Measurements from ENCODE around the gene OR2A2.

Gene OR2A2

GRCh38 chr7:144122876-144123275 is 13.5 kb downstream of the OR2A2 start, which contains the start of gene OR2A14:
TSS of gene OR2A14 (plus strand) at chr7:144123176. CDS start at chr7:144129113, 5,937 bp downstream.
- no peak for TF ChIP-seq GATA2 (IDR thresholded peaks at IDR 0.05; ENCODE audit: low read depth, low read length)
- no peak for TF ChIP-seq GATA3 (IDR thresholded peaks at IDR 0.05; ENCODE audit: low read depth, low read length)

- no peak for TF ChIP-seq GATA2 (IDR thresholded peaks at IDR 0.05; ENCODE audit: low read depth, low read length)
- TF ChIP-seq GATA3 (IDR thresholded peaks at IDR 0.05; ENCODE audit: low read depth, low read length) = no peak
Measured at GRCh38 chr7:144127714-144128334, 18.4 kb downstream of the OR2A2 start.

- no peak for TF ChIP-seq GATA2 (IDR thresholded peaks at IDR 0.05; ENCODE audit: low read depth, low read length)
Measured at GRCh38 chr7:144130730-144131129, 21.3 kb downstream of the OR2A2 start.

- TF ChIP-seq GATA3 (IDR thresholded peaks at IDR 0.05; ENCODE audit: low read depth, low read length) = no peak
- TF ChIP-seq GATA2 (IDR thresholded peaks at IDR 0.05; ENCODE audit: low read depth, low read length) = no peak
Measured at GRCh38 chr7:144132262-144132661, 22.9 kb downstream of the OR2A2 start.

- TF ChIP-seq GATA2 (IDR thresholded peaks at IDR 0.05; ENCODE audit: low read depth, low read length) (no peak), GATA3 (IDR thresholded peaks at IDR 0.05; ENCODE audit: low read depth, low read length) (no peak)
Measured at GRCh38 chr7:144133307-144133706, 23.9 kb downstream of the OR2A2 start.

- TF ChIP-seq GATA2 (IDR thresholded peaks at IDR 0.05; ENCODE audit: low read depth, low read length) (no peak), GATA3 (IDR thresholded peaks at IDR 0.05; ENCODE audit: low read depth, low read length) (no peak)
Measured at GRCh38 chr7:144134116-144134515, 24.7 kb downstream of the OR2A2 start.

GRCh38 chr7:144137501-144137900 is 28.1 kb downstream of the OR2A2 start:
- TF ChIP-seq GATA2 (IDR thresholded peaks at IDR 0.05; ENCODE audit: low read depth, low read length) = no peak
- no peak for TF ChIP-seq GATA3 (IDR thresholded peaks at IDR 0.05; ENCODE audit: low read depth, low read length)

GRCh38 chr7:144142187-144142586 is 32.8 kb downstream of the OR2A2 start:
- TF ChIP-seq GATA3 (IDR thresholded peaks at IDR 0.05; ENCODE audit: low read depth, low read length) (no peak), GATA2 (IDR thresholded peaks at IDR 0.05; ENCODE audit: low read depth, low read length) (no peak)

- TF ChIP-seq GATA3 (IDR thresholded peaks at IDR 0.05; ENCODE audit: low read depth, low read length) (no peak), GATA2 (IDR thresholded peaks at IDR 0.05; ENCODE audit: low read depth, low read length) (no peak)
Measured at GRCh38 chr7:144144426-144144825, 35.0 kb downstream of the OR2A2 start.

GRCh38 chr7:144148224-144148827 is 38.9 kb downstream of the OR2A2 start:
- TF ChIP-seq GATA3 (IDR thresholded peaks at IDR 0.05; ENCODE audit: low read depth, low read length) = no peak
- TF ChIP-seq GATA2 (IDR thresholded peaks at IDR 0.05; ENCODE audit: low read depth, low read length) = no peak

- TF ChIP-seq GATA3 (IDR thresholded peaks at IDR 0.05; ENCODE audit: low read depth, low read length) = no peak
- no peak for TF ChIP-seq GATA2 (IDR thresholded peaks at IDR 0.05; ENCODE audit: low read depth, low read length)
Measured at GRCh38 chr7:144158861-144159260, 49.5 kb downstream of the OR2A2 start.
